ENCODE measurements around the gene DAP.

DAP gene

GRCh38 chr5:10709933-10710332, 51.1 kb downstream of the DAP start:
- no peak for DNase-seq (ENCODE audit: low spot score)

GRCh38 chr5:10709409-10709808, 51.6 kb downstream of the DAP start:
- DNase-seq (ENCODE audit: low spot score): no peak

GRCh38 chr5:10708189-10708944, 52.7 kb downstream of the DAP start:
- no peak for DNase-seq (ENCODE audit: low spot score)

- no peak for DNase-seq (ENCODE audit: low spot score)
These were observed 53.6 kb downstream of the DAP start for GRCh38 chr5:10707198-10708142.

- no peak for DNase-seq (ENCODE audit: low spot score)
These were observed 54.7 kb downstream of the DAP start for GRCh38 chr5:10706326-10706725.

GRCh38 chr5:10705747-10706146, 55.3 kb downstream of the DAP start:
- DNase-seq (ENCODE audit: low spot score): no peak

GRCh38 chr5:10704949-10705621, 55.9 kb downstream of the DAP start:
- DNase-seq (ENCODE audit: low spot score): no peak

GRCh38 chr5:10703676-10704075, 57.4 kb downstream of the DAP start:
- DNase-seq (ENCODE audit: low spot score): no peak

- no peak for DNase-seq (ENCODE audit: low spot score)
These were observed 58.0 kb downstream of the DAP start for GRCh38 chr5:10702911-10703491.

GRCh38 chr5:10702040-10702629, 58.9 kb downstream of the DAP start:
- DNase-seq (ENCODE audit: low spot score): no peak

- peak; percentile 52 for DNase-seq (ENCODE audit: low spot score)
These were observed 59.4 kb downstream of the DAP start for GRCh38 chr5:10701567-10702039.

GRCh38 chr5:10700516-10700915, 60.5 kb downstream of the DAP start:
- no peak for DNase-seq (ENCODE audit: low spot score)

GRCh38 chr5:10699987-10700386, 61.0 kb downstream of the DAP start:
- DNase-seq (ENCODE audit: low spot score): no peak

GRCh38 chr5:10699281-10699874, 61.7 kb downstream of the DAP start:
- DNase-seq (ENCODE audit: low spot score): no peak

- no peak for DNase-seq (ENCODE audit: low spot score)
These were observed 65.1 kb downstream of the DAP start for GRCh38 chr5:10695759-10696543.

GRCh38 chr5:10695055-10695649, 65.9 kb downstream of the DAP start:
- peak; percentile 51 for DNase-seq (ENCODE audit: low spot score)

GRCh38 chr5:10691826-10692785, 68.9 kb downstream of the DAP start:
- no peak for DNase-seq (ENCODE audit: low spot score)

GRCh38 chr5:10690460-10691440, 70.3 kb downstream of the DAP start:
- DNase-seq (ENCODE audit: low spot score): no peak

Data from HuH-7.5 (cell line).